Activated CD4-positive, alpha-beta T cell treated with anti-CD3 and anti-CD28 coated beads, Interleukin-2, amount 50 U/mL, for 48 hours (primary cell): Measurements from ENCODE around the gene ARMH3.

ENCODE experiments used
- DNase-seq, 2 experiments: peaks; one replicate each; pipeline ENCODE4 v3.0.0-alpha.2; 2020

The ARMH3 gene

DNA sequence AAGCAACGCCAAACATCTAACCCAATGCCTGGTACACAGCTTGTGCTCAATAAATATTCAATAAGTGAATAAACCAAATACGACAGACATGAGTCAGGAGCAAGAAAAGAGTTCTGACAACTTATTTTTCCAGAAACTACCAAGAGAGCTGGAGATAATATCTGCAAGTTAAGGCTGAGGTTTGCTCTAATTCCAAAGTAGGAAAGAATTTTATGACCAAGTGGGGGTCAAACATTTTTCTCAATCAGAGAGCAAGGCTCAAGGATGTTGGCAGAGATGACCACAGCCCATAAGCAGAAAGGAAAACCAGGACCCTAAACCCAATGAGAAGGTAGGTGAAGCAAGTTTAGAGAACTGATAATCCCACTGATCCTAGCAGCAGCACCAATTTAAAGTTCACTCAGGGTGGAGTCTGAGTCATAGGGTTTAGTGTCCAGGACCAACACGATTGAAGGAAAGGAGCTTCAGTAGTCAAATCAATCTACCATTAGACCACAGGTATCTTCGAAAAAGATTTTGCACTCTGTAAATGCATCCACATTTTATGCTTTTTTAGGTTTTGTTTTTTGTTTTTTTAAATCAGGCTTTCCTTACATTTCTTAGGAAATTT, 163.1 kb downstream of the ARMH3 start:
- DNase-seq: no peak

DNA sequence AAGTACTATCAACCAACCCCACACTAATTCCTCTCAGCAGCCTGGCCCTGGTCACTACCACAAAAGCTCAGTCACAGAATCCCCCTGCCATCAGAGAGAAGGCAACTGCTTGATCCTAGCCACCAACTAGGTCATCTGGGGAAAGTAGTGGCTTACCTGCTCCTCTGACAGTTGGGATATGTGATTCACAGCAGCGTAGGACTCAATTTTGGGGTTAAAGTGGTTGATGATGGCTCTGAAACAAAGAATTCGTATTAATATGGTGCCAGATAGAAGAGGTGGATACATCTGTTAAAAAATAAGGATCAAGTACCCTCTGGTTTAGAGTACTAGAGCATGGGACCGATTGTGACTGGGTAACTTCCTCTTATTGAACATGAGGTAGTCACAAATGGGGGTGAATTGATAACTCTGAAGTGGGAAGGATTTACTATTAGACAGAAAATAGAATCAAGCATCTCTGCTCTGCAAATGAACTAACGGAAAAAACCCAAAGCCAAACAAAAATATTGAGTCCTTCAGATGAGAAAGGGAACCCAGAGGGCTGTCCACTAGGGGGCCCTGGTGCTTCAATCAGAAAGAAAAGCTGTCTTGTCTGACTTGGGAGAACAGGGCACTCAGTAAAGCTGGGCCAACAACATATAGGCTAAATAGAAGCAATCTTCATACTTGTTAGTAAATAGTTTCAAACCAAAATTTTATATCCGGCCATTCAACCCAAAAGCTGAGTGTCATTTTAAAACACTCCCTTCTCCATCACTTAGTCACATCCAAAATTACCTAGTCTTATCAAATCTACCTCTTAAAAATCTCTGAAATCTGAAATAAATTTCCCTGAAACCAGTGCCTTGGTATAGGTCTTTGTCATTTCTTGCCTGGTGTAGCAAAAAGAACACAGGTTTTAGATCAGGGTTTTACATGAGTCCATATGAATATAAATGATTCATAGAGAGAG, 166.4 kb downstream of the ARMH3 start:
- peak; percentile 78 to 85 for DNase-seq

DNA sequence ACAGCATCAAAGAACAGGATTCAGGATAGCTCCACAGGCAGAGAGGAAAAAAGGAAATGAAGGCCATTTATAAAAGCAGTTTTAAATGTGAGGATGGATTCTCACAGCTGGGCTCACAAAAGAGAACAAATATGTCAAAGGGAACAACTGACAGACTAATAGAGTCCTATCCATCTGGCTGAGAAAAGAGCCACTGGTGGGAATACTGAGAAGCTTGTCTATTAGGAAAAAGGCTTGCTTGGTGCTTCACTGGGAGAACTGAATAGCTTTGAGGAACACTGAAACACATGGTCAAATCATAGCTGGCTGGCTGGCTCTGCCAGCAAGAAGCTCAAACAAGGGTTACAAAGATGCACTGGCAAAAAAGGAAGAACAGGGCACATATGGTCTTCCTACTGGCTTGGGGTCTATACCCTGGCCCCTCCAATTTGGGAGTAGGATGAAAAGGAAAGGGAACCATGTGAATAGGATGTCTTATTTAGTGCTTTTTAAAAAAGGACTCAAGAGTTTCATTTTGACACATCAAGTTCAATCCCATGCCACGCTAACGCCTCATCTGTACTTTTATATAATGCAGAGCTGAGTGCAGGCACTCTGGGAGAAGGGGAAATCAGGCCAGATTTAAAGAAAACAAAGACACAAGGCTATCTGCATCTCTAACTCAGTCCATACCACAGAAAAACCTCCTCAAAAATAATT, 167.6 kb downstream of the ARMH3 start:
- no peak for DNase-seq

DNA sequence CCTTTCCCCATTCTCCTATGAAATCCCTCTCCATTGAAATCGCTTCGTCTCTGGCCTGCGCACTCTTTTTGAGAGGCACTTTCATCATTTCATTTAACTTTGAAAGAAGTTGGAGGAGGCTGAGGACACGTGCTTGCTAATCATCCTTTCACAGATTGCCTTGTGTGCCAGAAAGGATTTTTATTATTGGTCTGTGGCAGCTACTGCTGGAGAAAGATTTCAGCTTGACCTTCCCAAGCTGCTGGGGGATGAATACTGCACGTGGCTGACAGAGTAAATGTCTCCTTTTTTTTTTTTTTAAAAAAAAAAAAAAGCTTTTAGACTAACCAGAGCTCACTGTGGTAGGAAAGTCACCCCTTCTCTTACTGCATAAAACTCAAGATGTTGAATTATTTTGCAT, 168.2 kb downstream of the ARMH3 start:
- no peak for DNase-seq

DNA sequence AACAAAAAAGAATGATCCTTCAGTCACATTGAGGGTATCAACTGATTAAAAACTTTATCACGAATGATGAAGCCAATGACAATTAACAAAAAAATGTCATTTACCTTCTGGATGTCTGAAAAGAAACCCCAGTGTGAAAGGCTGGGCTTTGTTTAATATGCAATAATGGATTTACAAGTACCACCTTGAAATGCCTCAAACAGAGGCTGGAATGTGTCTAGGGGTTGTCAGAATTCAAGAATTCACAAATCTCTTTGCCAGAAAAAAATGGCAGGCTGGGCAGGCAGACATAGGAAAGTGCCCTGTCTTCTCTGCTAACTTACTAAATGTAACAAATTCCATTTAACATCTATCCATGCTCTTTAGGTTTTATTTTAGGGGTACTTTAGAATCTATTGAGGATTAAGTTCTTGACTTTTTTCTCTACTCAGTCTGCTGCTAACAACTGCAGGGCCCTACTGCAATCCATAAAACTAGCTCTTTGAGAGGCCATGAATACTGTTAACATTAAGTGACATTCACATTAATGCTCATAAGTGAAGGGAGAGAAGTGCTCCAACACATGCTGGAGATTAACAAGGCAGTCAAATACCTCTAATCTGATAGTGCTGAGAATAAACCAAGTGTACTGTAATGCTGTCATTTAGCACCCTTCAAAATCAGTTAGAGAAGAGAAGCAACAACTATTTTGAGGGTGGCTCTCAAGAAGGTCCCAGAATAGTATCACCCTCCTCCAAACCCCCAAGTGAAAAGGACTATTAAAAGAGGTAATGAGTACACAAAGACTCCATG, 169.3 kb downstream of the ARMH3 start:
- no peak for DNase-seq

DNA sequence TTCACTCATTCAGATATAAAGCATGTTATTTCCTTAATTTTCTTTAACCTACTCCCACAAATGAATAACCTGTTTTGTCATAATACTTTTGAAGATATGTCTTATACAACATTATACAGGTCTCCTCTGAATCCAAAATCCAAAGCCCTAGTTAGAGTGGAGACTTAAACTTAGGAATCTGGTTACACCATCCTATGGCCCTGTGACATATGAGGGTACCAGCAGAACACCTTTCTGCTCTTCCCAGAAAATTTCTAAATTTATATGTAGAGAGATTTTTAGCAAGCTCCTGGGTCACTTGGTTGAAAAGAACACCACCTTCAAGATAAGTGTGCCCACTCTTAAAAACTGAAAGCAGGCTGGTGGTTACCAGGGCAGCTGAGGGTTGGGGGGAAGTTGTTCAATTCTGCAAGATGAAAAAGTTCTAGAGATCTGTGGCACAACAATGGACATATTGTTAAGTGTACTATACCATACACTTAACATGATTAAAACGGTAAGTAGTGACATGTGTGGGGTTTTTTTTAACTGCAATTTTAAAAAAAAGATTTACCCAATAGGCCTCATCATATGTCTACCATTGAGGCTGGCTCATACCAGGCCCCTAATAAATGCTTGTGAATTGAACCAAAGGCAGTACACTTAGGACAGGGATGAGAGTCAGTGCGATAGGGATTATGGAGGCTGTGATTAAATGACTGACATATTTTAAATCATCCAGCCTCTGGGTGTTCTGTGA, 174.8 kb downstream of the ARMH3 start:
- no peak for DNase-seq

DNA sequence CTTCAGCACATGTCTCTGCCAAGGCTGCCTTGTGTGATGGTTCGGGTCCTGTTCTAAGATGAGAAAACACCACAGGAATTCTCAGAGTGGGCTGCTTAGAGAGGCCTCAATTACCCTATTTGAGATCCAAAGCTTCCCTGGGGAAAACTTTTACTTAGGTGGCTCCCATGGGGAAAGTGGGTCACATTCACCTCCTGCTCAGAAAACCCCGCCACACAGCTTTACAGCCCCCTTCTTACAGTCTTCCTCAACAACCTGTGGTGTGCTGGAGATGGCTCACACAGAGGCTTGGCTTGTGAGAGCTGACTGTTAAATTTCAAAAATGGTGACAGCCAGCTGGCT, 175.8 kb downstream of the ARMH3 start:
- no peak for DNase-seq

DNA sequence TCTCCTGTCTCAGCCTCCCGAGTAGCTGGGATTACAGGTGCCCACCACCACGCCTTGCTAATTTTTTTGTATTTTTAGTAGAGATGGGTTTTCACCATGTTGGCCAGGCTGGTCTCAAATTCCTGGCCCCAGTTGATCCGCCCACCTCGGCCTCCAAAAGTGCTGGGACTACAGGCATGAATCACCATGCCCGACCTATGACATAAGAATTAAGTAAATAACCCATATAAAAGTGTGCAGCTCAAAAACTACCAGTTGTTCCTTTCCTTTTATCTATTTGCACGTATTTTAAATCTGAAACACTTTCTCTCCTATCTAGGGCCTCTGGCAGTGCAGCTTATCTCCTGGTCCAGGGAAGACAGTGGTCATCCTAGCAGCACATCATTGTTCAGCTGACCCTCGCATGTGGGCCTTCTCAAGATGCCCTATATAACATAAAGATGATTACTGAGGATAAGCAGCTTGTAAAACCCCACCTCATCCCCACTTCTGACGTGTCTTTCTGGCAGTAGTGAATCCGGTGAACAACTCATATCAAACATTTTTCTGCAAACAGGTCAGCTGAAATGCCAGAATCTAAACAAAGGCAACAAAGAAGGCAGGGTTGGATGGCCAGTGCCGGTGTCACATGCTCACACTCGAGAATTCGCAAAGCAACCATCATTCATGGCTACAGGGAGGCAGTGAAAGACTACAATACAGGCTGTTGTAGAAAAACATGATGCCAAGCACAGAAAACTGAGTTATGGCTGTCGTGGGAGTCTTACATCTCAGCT, 176.3 kb downstream of the ARMH3 start:
- no peak for DNase-seq

DNA sequence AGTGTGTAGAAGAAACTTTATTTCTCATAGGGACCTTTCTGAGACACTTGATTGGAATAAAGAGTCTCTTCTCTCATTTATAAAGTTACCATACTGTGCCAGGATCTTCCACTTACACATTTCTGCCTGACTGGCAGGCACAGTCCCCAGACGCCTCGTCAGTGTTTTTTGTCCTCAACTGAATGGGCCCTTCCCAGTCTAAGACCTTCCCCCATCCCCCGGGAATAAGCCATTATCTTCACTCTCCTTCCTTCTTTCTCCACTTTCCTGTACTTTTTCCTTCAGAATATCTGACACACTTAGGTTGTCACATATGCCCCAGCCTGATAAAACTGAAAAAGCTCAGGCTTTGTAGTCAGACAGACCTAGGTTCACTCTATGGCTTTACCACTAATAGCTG, 177.1 kb downstream of the ARMH3 start:
- DNase-seq: no peak

DNA sequence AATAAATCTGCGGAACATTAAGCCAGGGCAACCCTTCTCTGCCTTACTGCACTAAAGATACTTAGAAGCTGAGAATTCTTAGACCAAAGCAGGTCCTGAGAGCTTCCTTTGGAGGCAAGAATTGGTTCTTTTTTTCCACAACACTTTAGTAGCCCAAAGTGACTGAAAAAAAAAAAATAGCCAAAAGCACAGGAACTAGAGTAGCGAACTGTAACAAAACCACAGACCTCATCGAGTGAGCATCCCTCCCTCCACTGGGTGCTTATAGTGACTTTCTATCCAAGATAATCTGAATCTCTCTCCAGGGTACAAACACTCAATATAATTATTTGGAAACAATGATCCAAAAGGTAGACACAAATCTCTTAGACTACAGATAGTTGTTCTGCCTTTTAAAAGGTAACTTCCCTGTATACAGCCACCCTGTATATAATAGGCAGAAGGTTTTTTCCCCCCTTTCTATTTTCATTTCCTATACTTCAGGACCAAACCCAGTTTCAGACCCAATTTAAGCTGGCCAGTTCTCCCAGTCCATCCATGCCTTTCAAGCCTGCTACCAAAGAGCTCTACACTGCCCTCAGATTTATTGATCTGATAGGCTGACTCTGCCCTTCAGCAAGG, 180.8 kb downstream of the ARMH3 start:
- DNase-seq: no peak

DNA sequence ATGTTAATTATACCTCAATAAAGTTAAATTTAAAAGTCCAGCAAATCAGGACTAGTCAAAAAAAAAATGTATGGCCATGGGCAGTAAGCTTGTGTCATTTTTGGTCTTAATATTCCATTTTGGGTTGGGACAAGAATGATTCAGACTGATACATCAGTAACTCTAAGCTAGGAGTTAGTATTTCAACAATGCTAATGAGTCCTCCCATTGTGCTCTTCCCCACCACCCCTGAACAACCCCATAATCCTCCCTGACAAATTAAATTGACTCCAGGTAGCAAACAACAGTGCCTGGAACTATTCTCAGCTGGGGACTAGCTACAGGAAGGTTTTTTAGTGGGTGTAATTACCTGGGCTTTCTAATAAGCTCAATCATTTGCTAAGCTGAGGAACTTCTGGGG, 181.7 kb downstream of the ARMH3 start:
- DNase-seq: no peak

DNA sequence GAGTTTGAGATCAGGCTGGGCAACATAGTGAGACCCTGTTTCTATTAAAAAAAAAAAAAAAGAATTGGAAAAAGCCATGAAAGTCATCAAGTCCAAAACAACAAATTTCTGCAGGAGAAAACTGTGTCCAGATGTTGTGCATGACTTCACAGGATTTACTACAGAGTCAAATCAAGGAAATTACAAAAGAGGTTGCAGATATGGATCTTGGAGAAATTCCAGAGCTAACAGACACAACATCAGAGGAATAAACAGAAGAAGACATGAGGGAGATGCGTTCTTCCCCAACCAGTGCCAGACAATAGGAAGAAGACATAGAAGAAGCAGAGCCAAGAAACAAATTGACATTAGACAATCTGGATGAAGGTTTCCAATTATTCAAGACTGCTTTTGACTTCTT, 188.0 kb downstream of the ARMH3 start:
- no peak for DNase-seq

DNA sequence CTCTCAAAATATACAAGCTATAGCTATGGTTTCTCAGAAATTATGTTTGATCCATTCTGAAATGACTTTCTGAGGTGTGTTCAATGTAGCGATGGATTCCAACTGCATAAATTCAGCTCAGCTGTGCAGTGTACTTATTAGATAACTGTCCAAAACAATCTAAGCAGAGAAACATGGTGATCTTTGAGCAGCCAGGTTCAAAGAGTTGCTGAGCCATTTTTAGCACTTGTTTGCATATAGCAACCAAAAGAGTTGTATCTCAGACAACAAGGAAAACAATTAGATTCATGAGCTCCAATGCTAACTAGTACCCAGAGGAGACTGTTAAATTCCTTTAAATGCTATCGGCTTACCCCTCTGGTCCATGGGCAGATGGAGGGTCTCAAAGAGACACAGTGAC, 196.4 kb downstream of the ARMH3 start:
- DNase-seq: no peak

DNA sequence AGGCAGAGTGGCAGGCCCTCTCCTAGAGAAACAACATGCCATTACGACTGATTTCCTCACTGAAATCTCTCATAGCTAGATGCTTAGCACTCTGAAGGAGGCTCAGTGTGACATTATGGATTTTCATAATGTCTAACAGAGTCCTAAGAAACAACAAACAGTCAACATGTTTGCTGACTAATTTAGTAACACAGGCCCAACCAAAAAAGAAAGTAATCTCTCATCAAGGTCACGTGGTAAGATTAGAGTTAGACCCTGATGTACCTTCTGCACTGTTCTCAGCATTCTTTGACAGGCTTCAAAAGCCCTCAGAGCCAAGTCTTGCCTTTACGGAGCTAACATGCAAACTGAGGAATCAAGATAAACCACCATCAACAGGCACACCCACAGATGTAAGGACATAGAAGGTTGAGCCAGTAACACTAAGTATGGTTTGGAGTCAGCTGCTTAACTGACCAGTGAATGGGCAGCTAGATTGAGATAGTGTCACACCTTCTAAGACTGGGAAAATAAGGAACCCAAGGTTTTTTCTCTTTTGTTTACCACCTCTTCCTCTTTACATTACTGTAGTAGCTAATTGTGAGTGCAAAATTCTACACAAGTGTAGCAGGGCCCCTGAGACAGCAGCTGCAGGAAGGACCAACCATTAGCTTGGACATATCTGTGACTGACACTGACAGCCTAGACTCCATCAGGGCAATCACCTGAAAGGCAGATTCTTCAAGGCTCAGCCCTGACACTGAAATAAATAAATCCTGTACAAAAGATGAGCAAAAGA, 197.1 kb downstream of the ARMH3 start:
- DNase-seq: no peak

DNA sequence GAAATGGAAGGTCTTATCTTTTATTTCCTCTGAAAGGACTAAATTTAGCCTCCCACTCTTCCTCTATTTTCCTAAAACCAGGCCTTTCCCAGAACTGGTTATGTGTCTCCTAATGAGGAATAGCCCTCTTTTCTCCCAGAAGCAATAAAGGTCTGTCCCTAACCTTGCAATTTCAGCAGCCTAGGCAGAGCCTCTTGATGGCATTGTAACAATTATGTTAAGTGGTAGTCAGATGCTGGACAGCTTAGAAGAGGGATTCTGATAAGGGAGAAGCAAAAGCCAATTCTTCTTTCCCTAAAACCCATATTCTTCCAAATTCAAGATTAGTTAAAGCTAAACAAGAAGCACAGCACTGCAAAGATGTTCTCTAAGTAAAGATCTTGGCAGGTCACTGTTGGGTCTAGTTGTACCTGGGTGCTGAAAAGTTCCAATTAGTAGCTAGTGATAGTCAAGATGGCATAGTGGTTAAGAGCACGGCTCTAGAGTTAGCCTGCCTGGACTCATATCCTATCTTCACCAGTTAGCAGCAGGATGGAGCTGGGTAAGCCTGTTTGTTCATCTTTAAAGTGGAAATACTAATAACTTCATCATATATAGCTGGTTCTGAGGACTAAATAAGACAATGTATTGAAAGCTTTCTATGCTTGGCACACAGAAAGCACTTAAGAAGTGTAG, 198.0 kb downstream of the ARMH3 start:
- no peak for DNase-seq

DNA sequence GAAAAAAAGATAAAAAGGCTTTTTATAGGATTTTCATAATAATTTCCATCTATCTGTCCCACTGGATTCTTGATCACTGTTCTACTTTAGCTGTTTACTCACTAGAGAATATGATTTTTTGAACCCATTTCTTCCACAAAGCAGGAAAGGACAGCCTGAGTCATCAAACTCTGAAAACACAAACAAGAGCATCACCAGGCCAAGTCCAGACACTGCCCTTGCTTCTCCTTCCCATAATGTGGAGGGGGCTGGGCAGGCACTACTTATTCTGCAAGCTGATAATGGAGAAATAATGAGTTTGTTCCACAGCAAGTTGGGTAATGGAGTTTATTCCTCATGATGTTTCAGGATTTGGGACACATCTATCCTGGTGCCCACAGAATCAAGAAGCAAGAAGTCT, 199.3 kb downstream of the ARMH3 start:
- no peak for DNase-seq

DNA sequence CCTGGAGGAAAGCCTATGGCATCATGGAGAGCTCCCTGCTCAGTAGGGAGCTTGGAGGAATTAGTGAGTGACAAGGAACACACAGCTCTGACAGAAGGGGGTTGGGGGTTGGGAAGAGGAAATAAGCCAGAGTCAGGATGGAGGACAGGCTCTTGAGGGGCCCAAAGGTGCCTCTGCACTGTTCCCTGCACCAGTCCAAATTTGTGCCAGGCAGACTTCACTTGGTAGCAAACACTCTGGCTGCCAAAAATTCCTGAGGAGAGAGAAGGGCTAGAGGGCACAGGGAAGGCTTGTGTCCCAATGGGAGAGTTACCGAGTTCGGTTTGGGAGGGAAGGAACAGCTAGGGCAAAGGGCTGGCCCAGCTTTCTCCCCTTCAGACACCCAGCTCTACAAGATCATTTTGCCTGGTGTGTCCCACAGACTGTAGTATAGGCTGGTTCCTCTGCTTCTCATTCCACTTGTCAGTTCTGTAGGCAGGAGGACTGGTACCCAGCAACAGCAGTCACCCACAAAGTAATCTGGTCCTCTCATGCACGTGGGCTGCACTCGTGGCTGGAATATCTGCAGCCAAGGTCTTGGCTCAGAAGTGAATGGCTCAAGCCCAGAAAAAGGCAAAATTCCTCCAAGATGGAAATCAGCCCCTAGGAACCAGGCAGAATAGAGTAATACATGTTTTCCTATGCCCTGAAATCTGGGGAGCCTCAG, 204.4 kb downstream of the ARMH3 start:
- no peak for DNase-seq

DNA sequence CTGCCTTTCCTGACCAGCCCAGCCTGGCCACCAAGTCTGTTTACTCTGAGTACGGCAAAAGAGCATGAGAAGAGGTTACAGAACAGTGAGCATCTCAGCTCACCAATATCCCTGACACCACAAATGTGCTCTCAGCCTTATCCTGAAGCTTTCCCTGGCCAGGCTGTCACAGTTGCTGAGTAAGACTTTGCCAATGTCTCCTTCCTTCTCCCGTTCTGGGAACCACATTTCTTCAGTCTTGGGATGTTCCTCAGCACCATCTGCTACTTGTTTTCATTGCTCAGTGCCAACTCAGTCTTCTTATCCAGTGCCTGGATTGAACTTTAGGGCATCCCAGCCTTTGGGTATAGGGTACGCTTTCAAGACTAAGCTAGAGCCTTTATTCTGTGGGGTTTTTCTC, 205.2 kb downstream of the ARMH3 start:
- DNase-seq: no peak

DNA sequence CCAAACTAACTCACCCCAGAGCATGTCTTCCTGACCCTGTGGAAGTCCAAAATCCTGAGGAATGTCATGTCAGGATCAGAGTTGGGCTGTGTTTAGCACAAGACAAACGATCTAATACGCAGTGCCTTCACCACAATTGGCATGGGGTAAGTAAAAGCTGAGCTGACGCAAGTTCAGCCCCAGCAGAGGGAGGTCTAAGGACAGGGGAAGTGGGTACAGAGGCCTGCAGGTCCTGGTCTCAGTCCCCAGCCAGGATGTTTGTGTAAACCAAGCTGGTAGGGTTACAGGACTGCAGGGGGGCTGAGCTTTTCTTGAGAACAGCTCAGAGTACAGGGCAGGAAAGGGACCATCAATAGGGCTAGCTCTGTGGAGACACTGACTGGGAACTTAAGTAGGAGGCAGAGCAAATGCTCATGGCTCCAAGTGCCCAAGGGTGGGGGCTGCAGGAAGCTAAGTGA, 207.1 kb downstream of the ARMH3 start:
- no peak for DNase-seq
